H1 (cell line): ENCODE data around the gene GRIA1. TPM values are rescaled to one million over a fixed set of nuclear protein-coding genes. Genes with fewer than 3 reads are reported as not detected.

Experiments
- CTCF ChIA-PET: fragments of 300-600 bp; sonication (Branson Sonifier 250); formaldehyde crosslinking; loops from one replicate; lab custom pipeline; 2021; ENCODE audit not compliant: partially characterized antibody; lab: Charles Lee
- POLR2A ChIA-PET: fragments of 300-600 bp; sonication (Branson Sonifier 250); formaldehyde crosslinking; loops from one replicate; lab custom pipeline; 2021; ENCODE audit warnings: inconsistent platforms; ENCODE audit not compliant: partially characterized antibody; lab: Charles Lee
- DNase-seq, 2 experiments: peaks; one replicate each; pipeline versions ENCODE4 v3.0.0 to v3.0.0-alpha.2; 2010 to 2022; ENCODE audit warnings: low spot score in 2 of 2, low read depth in 1 of 2, mixed read lengths in 1 of 2
- FAIRE-seq: peaks from 2 replicates; lab custom pipeline; 2011; peaks lifted over from hg19 to GRCh38; lab: Jason Lieb, UNC
- H2AFZ ChIP-seq: 2 replicates; pipeline ENCODE4 v1.8.1; 2012; ENCODE audit warnings: low read length, inconsistent platforms
- H2AK5ac ChIP-seq: 2 replicates; pipeline ENCODE4 v1.6.1; 2013; ENCODE audit warnings: low read depth, low read length
- H2BK120ac ChIP-seq: replicated peaks from 2 replicates; pipeline ENCODE3; 2013; ENCODE audit warnings: low read depth, low read length, inconsistent platforms
- H2BK12ac ChIP-seq: 2 replicates; pipeline ENCODE4 v1.6.1; 2013; ENCODE audit warnings: low read depth, low read length
- H2BK15ac ChIP-seq: 2 replicates; pipeline ENCODE4 v1.6.1; 2013; ENCODE audit warnings: low read length
- H2BK20ac ChIP-seq: 2 replicates; pipeline ENCODE4 v1.6.1; 2013; ENCODE audit warnings: low read length
- H2BK5ac ChIP-seq: 2 replicates; pipeline ENCODE4 v1.6.1; 2013; ENCODE audit warnings: low read depth, low read length
- H3K14ac ChIP-seq: 2 replicates; pipeline ENCODE4 v1.6.1; 2013; ENCODE audit warnings: inconsistent platforms; ENCODE audit not compliant: insufficient read length
- H3K18ac ChIP-seq: 2 replicates; pipeline ENCODE4 v1.6.1; 2013; ENCODE audit warnings: low read length; ENCODE audit errors: extremely low read depth
- H3K23ac ChIP-seq: 2 replicates; pipeline ENCODE4 v1.6.1; 2013; ENCODE audit warnings: inconsistent platforms; ENCODE audit not compliant: insufficient read length
- H3K23me2 ChIP-seq: 2 replicates; pipeline ENCODE4 v1.6.1; 2013; ENCODE audit warnings: low read depth, low read length
- H3K27ac ChIP-seq: 2 replicates; pipeline ENCODE4 v1.6.1; 2011; ENCODE audit warnings: low read depth, low read length, inconsistent platforms
- H3K27me3 ChIP-seq, 4 experiments: replicated peaks in 1 of 4; 1 replicate in 1 of 4; 2 replicates in 3 of 4; pipeline versions ENCODE4 v1.6.1 to v1.8.1; 2011 to 2013; ENCODE audit warnings: low read length in 3 of 4, mild to moderate bottlenecking in 3 of 4, inconsistent platforms in 2 of 4, mixed read lengths in 2 of 4, moderate library complexity in 1 of 4; ENCODE audit not compliant: control insufficient read depth in 3 of 4, insufficient read depth in 3 of 4; ENCODE audit errors: extremely low read depth in 1 of 4
- H3K36me3 ChIP-seq, 4 experiments: 2 replicates each; pipeline versions ENCODE4 v1.6.1 to v1.8.1; 2011 to 2013; ENCODE audit warnings: mild to moderate bottlenecking in 4 of 4, low read length in 3 of 4, moderate library complexity in 2 of 4, control low read depth in 1 of 4, inconsistent platforms in 1 of 4; ENCODE audit not compliant: insufficient read depth in 4 of 4, control insufficient read depth in 2 of 4
- H3K4ac ChIP-seq: replicated peaks from 2 replicates; pipeline ENCODE3; 2013; ENCODE audit warnings: low read length, low read depth, mixed read lengths, inconsistent platforms; ENCODE audit not compliant: insufficient read length
- H3K4me1 ChIP-seq, 4 experiments: replicated peaks in 1 of 4; 1 replicate in 1 of 4; 2 replicates in 3 of 4; pipeline versions ENCODE4 v1.6.1 to v1.8.1; 2011 to 2013; ENCODE audit warnings: low read length in 3 of 4, inconsistent platforms in 2 of 4, mixed read lengths in 1 of 4; ENCODE audit not compliant: insufficient read depth in 4 of 4, control insufficient read depth in 3 of 4
- H3K4me2 ChIP-seq, 2 experiments: 2 replicates each; pipeline versions ENCODE4 v1.6.1 to v1.8.1; 2011 to 2013; ENCODE audit warnings: low read depth in 2 of 2, low read length in 2 of 2, control low read depth in 1 of 2, inconsistent platforms in 1 of 2, mild to moderate bottlenecking in 1 of 2; ENCODE audit not compliant: insufficient read depth in 1 of 2
- H3K4me3 ChIP-seq, 4 experiments: fragments of 200-600, 300-600 bp in 1 of 4; sonication (generic), shearing (Covaris generic), sonication (Bioruptor Twin) in 1 of 4; 2 replicates each; pipeline versions ENCODE4 v1.5.1 to v1.8.1; 2011 to 2016; ENCODE audit warnings: low read length in 4 of 4, low read depth in 3 of 4, control low read depth in 2 of 4, inconsistent platforms in 2 of 4, mild to moderate bottlenecking in 2 of 4, mixed read lengths in 1 of 4, moderate library complexity in 1 of 4; ENCODE audit not compliant: insufficient read depth in 2 of 4; ENCODE audit errors: extremely low read depth in 1 of 4
- H3K56ac ChIP-seq: replicated peaks from 2 replicates; pipeline ENCODE3; 2013; ENCODE audit warnings: low read depth, mild to moderate bottlenecking, mixed read lengths, low read length, inconsistent platforms; ENCODE audit not compliant: insufficient read length
- H3K79me1 ChIP-seq: 2 replicates; pipeline ENCODE4 v1.6.1; 2013; ENCODE audit warnings: low read depth, low read length, control low read depth
- H3K79me2 ChIP-seq, 2 experiments: 2 replicates each; pipeline versions ENCODE4 v1.6.1 to v1.8.1; 2012 to 2013; ENCODE audit warnings: low read length in 2 of 2, mild to moderate bottlenecking in 2 of 2, inconsistent platforms in 1 of 2; ENCODE audit not compliant: insufficient read depth in 2 of 2, control insufficient read depth in 1 of 2
- H3K9ac ChIP-seq, 4 experiments: replicated peaks in 1 of 4; 1 replicate in 1 of 4; 2 replicates in 3 of 4; pipeline versions ENCODE4 v1.6.1 to v1.8.1; 2011 to 2013; ENCODE audit warnings: low read depth in 3 of 4, low read length in 3 of 4, control low read depth in 2 of 4, mild to moderate bottlenecking in 2 of 4, moderate library complexity in 2 of 4, inconsistent platforms in 1 of 4; ENCODE audit errors: extremely low read depth in 1 of 4
- H3K9me3 ChIP-seq, 2 experiments: 2 replicates each; pipeline versions ENCODE4 v1.6.1 to v1.8.1; 2012 to 2013; ENCODE audit warnings: mild to moderate bottlenecking in 2 of 2, moderate library complexity in 2 of 2, control low read depth in 1 of 2, inconsistent platforms in 1 of 2, low read depth in 1 of 2, low read length in 1 of 2, mixed read lengths in 1 of 2; ENCODE audit not compliant: insufficient read depth in 2 of 2
- H4K20me1 ChIP-seq, 2 experiments: replicated peaks in 1 of 2; 2 replicates each; pipeline versions ENCODE3 to v1.8.1; 2011 to 2013; ENCODE audit warnings: inconsistent platforms in 2 of 2, low read length in 2 of 2, mild to moderate bottlenecking in 1 of 2; ENCODE audit not compliant: insufficient read depth in 2 of 2, control insufficient read depth in 1 of 2
- H4K5ac ChIP-seq: 2 replicates; pipeline ENCODE4 v1.6.1; 2013; ENCODE audit warnings: low read length, low read depth, mixed read lengths, inconsistent platforms; ENCODE audit not compliant: insufficient read length
- H4K8ac ChIP-seq: 2 replicates; pipeline ENCODE4 v1.8.0; 2013; ENCODE audit warnings: mild to moderate bottlenecking, moderate library complexity, low read length, inconsistent platforms; ENCODE audit not compliant: insufficient read depth; ENCODE audit errors: extremely low read depth
- H4K91ac ChIP-seq: replicated peaks from 2 replicates; pipeline ENCODE3; 2013; ENCODE audit warnings: low read length, mixed read lengths, inconsistent platforms; ENCODE audit not compliant: insufficient read length
- ASH2L ChIP-seq: fragments of 200-600, 300-600 bp; sonication (generic); IDR thresholded peaks from one replicate; pipeline ENCODE4 v1.7.1; 2017; ENCODE audit warnings: low read length
- ATF2 ChIP-seq: IDR thresholded peaks from 2 replicates; pipeline ENCODE4 v1.6.1; 2012; ENCODE audit warnings: low read length, inconsistent platforms
- BRCA1 ChIP-seq: IDR thresholded peaks from 2 replicates; pipeline ENCODE4 v1.6.1; 2012; ENCODE audit warnings: low read depth, low read length, improper control_type of control experiment
- CHD2 ChIP-seq: IDR thresholded peaks from 2 replicates; pipeline ENCODE4 v1.6.1; 2012; ENCODE audit warnings: low read length, improper control_type of control experiment
- HDAC6 ChIP-seq: IDR thresholded peaks from one replicate; pipeline ENCODE4 v1.7.1; 2012; ENCODE audit warnings: low read depth, mild to moderate bottlenecking, inconsistent platforms, low read length, moderate library complexity
- JUND ChIP-seq: IDR thresholded peaks from 2 replicates; pipeline ENCODE4 v1.6.1; 2011; ENCODE audit warnings: mild to moderate bottlenecking, improper control_type of control experiment, low read length
- POU5F1 ChIP-seq: IDR thresholded peaks from 2 replicates; pipeline ENCODE4 v1.6.1; 2011; ENCODE audit warnings: low read depth, mild to moderate bottlenecking, low read length, moderate library complexity
- SIRT6 ChIP-seq: IDR thresholded peaks from one replicate; pipeline ENCODE4 v1.7.1; 2012; ENCODE audit warnings: low read length, inconsistent platforms
- SP4 ChIP-seq: IDR thresholded peaks from 2 replicates; pipeline ENCODE4 v1.6.1; 2012; ENCODE audit warnings: low read length, inconsistent platforms
- TAF1 ChIP-seq: IDR thresholded peaks from 2 replicates; pipeline ENCODE4 v1.6.1; 2011; ENCODE audit warnings: mild to moderate bottlenecking, low read depth, low read length
- TCF12 ChIP-seq: IDR thresholded peaks from 2 replicates; pipeline ENCODE4 v1.6.1; 2011; ENCODE audit warnings: low read depth, mild to moderate bottlenecking, low read length
- TEAD4 ChIP-seq: IDR thresholded peaks from 2 replicates; pipeline ENCODE4 v1.6.1; 2012; ENCODE audit warnings: low read depth, low read length, inconsistent platforms, mixed read lengths
- WGBS, 2 experiments: shearing (Covaris generic) in 1 of 2; methylation state at CpG; one replicate each; pipeline versions ENCODE4 v1.1.6 to v1.1.7; 2013 to 2015; ENCODE audit warnings: low lambda C conversion rate in 2 of 2, mixed read lengths in 2 of 2, inconsistent platforms in 1 of 2, low coverage in 1 of 2, missing lambda C conversion rate in 1 of 2; ENCODE audit not compliant: insufficient replicate concordance in 2 of 2, insufficient coverage in 1 of 2, insufficient read length in 1 of 2; ENCODE audit errors: extremely low coverage in 1 of 2, missing lambda C conversion rate in 1 of 2; 5-methylcytosine and 5-hydroxymethylcytosine counted together
- polyA plus RNA-seq, 7 experiments: library from polyadenylated mRNA; depleted of rRNA in 3 of 7; stranded (reverse) in 5 of 7; unstranded in 2 of 7; fragments of >200 nt in 5 of 7; fragments of 200-250 nt in 2 of 7; gene quantifications; 1 replicate in 5 of 7; 2 replicates in 1 of 7; 4 replicates in 1 of 7; pipeline versions ENCODE4 v1.2.1 to v1.2.3, GENCODE V29; 2011 to 2013; ENCODE audit warnings: missing spikeins in 2 of 7, mixed read lengths in 2 of 7
- total RNA-seq: library from RNA; stranded (reverse); fragmentation: NEBNext Ultra II Directional; extraction: Animal tissue kit (Norgen Biotek cat#: 25700); gene quantifications from 2 replicates; pipeline ENCODE4 v1.2.1, GENCODE V29; 2021
- TF ChIP-seq, protein P1 (sequence below): IDR thresholded peaks from 2 replicates; pipeline ENCODE4 v1.6.1; 2011; ENCODE audit warnings: low read length, improper control_type of control experiment

GRIA1 gene
- total and polyA plus RNA-seq, 2 of the 8 experiments (the other 6 are each of a cell fraction or from before 2014, with no cell fraction given), result 0.97 to 2.5 TPM

DNA sequence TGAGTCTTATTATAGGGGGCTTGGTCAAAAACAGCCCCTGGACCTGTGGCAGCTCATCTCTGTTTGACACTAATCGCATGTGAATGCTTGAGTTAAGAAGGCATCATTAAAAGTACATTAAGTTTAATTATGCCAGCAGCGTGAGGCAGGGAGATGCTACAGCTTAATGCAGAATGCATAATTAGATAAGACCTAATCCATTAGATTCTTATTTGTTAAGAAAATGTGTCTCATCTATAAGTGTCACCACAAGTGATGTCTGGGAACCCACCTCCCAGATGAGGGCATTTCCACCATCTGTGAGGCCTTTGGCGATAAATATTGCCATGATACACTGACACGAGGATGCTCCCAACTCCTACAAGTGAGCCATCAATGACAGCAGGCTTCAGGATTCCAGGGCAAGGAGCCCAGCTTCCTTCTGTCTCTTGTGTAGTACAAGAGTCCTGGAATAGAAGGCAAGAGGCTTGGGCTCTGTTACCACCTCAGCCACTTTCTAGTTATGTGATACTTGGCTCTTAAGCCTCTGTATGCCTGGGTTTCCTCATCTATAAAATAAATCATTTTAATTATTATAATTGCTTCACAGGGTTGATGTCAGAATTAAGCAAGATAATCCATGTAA lies 345.5 kb downstream of the GRIA1 start:
- no peaks in the 10 kb centered on the region for H3K79me1 ChIP-seq
- WGBS, 2 experiments, result 93% methylated on average over 4 of the region's 4 CpGs; no CpG with 5 or more reads in 1 of the 2 experiments
- CTCF ChIA-PET, result no interaction called here
- TF ChIP-seq ASH2L, result no peak
- TF ChIP-seq TEAD4, result no peak
- no peak for TF ChIP-seq SIRT6
- no peak for TF ChIP-seq SP4
- TF ChIP-seq, protein P1, sequence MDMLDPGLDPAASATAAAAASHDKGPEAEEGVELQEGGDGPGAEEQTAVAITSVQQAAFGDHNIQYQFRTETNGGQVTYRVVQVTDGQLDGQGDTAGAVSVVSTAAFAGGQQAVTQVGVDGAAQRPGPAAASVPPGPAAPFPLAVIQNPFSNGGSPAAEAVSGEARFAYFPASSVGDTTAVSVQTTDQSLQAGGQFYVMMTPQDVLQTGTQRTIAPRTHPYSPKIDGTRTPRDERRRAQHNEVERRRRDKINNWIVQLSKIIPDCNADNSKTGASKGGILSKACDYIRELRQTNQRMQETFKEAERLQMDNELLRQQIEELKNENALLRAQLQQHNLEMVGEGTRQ, result no peak
- no peak for TF ChIP-seq CHD2
- no peak for TF ChIP-seq BRCA1
- TF ChIP-seq POU5F1, result no peak
- TF ChIP-seq TCF12, result no peak
- no peak for TF ChIP-seq HDAC6
- no peak for TF ChIP-seq ATF2
- TF ChIP-seq TAF1, result no peak
- TF ChIP-seq JUND, result no peak

More for the DNA sequence above, 345.5 kb downstream of the GRIA1 start:
- Histone ChIP-seq H3K23ac (no peak overlapping the region), H2BK15ac (no peak overlapping the region), H3K36me3 (no peaks in the 10 kb centered on the region), H3K4ac (no peak overlapping the region), H4K20me1 (no peaks in the 10 kb centered on the region), H2AFZ (no peak overlapping the region), H3K9me3 (no peaks in the 10 kb centered on the region), H2BK20ac (no peak overlapping the region), H4K5ac (no peak overlapping the region), H4K91ac (no peak overlapping the region), H2AK5ac (no peak overlapping the region), H4K8ac (no peak overlapping the region), H2BK120ac (no peak overlapping the region), H2BK5ac (no peak overlapping the region), H3K9ac (no peak overlapping the region), H3K23me2 (no peaks in the 10 kb centered on the region; the same call in 1 of the 2 replicates), H3K56ac (no peak overlapping the region), H3K18ac (no peak overlapping the region), H3K4me3 (no peak overlapping the region), H3K4me2 (no peak overlapping the region), H3K79me2 (no peaks in the 10 kb centered on the region), H3K14ac (no peak overlapping the region), H2BK12ac (no peak overlapping the region), H3K27me3 (no peaks in the 10 kb centered on the region), H3K27ac (no peak overlapping the region), H3K4me1 (no peaks in the 10 kb centered on the region)
- POLR2A ChIA-PET, result no interaction called here
- FAIRE-seq, result no peak
- no peak for DNase-seq
